GM10266 (cell line): ENCODE measurements around the gene CEACAM1.
"Not testable (repeated sequence)": the region's sequence is repeated elsewhere in the genome, so short reads cannot be mapped to it uniquely, and the experiment has no call there.

ENCODE experiments used
- DNase-seq: peaks from one replicate; pipeline ENCODE4 v3.0.0; 2012; ENCODE audit errors: extremely low spot score
- TF ChIP-seq, protein P1 (sequence below): IDR thresholded peaks from 2 replicates; pipeline ENCODE4 v1.5.1; 2012; ENCODE audit warnings: mild to moderate bottlenecking, low read depth; ENCODE audit not compliant: control insufficient read depth, insufficient read depth; ENCODE audit errors: missing control alignments

CEACAM1 gene

DNA sequence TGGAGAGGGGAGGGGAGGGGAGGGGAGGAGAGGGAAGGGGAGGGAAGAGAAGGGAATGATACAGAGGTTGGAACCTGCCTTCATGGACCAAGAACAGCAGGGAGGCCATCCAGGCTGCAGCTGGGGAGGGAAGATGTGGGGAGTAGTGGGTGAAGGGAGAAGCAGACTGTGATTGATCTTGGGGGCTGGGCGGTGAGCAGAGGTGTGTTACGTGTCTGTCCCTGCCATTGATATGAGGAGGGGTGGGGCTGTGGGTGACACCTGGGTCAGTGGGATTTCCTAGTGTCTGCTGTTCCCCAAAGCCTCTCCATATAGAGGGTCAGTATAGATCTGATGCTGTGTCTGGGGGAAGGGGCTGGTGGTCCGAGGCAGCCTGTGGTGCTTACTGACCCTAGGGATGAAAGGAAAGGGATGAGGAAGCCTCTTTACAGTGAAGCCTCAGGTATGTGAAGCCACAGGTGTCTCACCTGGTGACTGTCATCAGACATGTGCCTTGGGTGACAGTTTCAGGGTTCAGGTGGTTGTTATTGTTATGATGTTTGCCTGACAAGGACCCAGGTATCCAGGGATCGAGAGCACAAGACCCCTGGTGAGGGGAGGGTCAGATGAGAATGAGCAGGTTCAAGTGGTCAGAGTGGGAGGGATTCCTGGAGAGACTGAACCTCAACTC lies 18.7 kb upstream of the CEACAM1 start:
- TF ChIP-seq, protein P1, sequence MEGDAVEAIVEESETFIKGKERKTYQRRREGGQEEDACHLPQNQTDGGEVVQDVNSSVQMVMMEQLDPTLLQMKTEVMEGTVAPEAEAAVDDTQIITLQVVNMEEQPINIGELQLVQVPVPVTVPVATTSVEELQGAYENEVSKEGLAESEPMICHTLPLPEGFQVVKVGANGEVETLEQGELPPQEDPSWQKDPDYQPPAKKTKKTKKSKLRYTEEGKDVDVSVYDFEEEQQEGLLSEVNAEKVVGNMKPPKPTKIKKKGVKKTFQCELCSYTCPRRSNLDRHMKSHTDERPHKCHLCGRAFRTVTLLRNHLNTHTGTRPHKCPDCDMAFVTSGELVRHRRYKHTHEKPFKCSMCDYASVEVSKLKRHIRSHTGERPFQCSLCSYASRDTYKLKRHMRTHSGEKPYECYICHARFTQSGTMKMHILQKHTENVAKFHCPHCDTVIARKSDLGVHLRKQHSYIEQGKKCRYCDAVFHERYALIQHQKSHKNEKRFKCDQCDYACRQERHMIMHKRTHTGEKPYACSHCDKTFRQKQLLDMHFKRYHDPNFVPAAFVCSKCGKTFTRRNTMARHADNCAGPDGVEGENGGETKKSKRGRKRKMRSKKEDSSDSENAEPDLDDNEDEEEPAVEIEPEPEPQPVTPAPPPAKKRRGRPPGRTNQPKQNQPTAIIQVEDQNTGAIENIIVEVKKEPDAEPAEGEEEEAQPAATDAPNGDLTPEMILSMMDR: no peak

DNA sequence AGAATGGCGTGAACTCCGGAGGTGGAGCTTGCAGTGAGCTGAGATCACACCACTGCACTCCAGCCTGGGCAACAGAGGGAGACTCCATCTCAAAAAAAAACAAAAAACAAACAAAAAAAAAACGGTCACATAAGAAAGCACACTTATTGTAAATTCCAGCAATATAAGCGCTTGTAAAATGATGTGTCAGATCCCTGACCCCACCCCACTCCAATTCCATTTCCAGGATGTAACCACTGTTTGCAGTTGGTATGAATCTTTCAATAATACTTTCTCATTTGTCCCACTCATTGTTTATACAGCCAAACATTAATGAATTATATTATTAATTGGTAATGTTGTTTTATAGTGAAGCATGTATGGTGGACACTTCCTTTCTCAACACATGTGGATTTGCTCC lies 15.9 kb upstream of the CEACAM1 start:
- TF ChIP-seq, protein P1: no peak
- DNase-seq: no peak

More for the DNA sequence above, 18.7 kb upstream of the CEACAM1 start:
- DNase-seq: no peak

DNA sequence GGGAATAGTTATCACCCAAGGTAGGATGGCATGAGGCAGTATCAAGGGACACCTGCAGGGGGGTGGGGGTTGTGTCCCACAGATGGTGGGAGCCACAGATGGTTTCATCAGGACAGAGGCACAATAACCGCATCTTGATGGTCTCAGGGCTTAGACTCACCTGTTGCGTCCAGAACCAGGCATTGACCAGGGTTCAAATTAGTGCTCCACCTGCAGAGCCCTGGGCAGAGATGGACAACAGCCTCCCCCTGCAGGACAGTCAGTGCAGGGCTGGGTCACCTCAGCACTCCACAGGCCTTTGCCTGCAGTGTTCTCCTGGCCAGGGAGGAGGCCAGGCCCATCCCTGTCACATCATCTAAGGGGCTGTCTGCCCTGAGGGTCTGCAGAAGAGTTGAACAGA lies 14.5 kb upstream of the CEACAM1 start:
- TF ChIP-seq, protein P1: no peak

DNA sequence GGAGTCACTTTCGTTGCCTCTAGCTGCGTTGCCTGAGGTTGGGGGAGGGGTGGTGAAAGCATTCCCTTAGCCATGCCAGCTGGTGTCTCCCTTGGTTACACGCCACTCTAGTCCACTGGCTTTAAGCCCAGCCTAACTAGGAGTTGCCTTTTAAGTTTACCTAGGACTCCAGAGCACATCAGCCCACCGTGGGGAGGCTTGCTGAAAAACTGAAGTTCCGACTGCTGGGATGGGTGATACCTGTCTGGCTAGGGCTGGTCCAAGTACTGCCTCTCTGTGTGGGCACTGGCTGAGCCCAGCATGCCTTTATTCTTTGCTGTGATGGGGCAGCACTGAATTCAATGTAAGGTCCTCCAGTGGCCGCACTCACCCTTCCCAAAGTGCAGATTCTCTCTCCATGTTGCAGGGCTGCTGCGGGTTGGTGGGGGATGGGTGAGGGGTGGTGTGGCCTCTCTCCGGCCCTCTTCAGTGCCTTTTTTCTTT lies 11.8 kb upstream of the CEACAM1 start:
- no peak for DNase-seq

More for the DNA sequence above, 14.5 kb upstream of the CEACAM1 start:
- no peak for DNase-seq

DNA sequence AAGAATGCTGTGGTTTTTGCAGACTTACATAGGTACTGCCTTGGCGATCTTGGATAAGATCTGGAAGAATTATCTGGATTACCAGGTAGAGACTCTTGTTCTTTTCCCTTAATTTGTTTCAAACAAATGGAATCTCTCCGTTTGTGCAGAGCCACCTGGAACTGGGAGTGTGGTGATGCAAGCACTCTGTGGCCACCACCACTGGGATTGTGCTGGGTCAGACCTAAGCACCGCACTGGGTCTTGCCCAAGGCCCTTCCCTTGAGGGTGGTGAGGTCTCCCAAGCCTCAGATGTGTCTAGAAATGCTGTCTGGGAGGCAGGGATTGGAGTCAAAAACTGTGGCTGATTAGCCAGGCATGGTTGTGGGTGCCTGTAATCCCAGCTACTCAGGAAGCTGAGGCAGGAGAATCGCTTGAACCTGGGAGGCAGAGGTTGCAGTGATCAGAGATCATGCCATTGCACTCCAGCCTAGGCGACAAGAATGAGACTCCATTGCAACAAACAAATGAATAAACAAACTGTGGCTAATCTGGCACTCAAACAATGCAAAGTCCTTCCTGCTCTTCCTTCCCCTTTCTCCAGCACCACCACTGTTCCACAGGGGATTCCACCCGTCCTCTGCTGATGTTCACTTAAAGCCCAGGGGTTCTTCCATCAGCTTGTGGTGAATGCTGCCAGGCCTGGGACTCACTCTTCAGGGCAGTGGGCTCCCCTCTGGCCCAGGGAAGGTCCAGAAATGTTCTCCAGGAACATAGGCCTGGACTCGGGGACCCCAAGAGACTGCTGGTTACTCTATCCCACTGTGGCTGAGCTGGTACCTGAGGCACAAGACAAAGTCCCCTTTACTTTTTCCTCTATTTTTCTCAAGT lies 10.8 kb upstream of the CEACAM1 start:
- no peak for DNase-seq
- TF ChIP-seq, protein P1: no peak

More for the DNA sequence above, 11.8 kb upstream of the CEACAM1 start:
- TF ChIP-seq, protein P1: no peak

DNA sequence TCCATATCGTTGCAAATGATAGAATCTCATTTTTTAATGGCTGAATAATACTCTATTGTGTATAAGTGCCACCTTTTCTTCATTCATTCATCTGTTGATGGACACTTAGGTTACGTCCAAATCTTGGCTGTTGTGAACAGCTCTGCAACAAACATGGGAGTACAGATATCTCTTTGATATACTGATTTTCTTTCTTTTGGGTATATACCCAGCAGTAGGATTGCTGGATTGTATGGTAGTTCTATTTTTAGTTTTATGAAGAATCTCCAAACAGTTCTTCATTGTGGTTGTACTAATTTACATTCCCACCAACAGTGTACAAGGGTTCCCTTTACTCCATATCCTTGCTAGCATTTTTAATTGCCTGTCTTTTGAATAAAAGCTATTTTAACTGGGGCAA lies 7.0 kb upstream of the CEACAM1 start:
- DNase-seq: not testable (repeated sequence)

DNA sequence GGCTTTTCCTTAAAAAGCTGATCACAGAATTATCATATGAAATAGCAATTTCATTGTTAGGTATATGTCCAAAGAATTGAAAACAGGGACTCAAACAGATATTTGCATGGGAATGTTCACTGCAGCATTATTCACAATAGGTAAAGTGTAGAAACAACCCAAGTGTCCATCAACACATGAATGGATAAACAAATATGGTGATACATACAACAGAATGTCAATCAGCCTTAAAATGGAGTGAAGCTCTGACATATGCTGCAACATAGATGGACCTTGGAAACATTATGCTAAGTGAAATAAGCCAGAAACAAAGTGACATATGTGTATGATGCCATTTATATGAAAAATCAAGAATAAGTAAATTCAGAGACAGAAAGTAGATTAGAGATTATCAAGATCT lies 6.1 kb upstream of the CEACAM1 start:
- no peak for DNase-seq
- TF ChIP-seq, protein P1: no peak
